Measurements from ENCODE around the gene KLHL6. TPM values are rescaled to one million over a fixed set of nuclear protein-coding genes. Genes with fewer than 3 reads are reported as not detected.
"Not testable (repeated sequence)": the region's sequence is repeated elsewhere in the genome, so short reads cannot be mapped to it uniquely, and the experiment has no call there.

KLHL6 gene
- total RNA-seq, 2 experiments from 2014 or later = 27.4 to 27.8 TPM

- no peak overlapping the region for H3K27ac Mint-ChIP-seq
- H3K4me1 Mint-ChIP-seq (ENCODE audit: low read depth) = peaks cover 3% of the 10 kb centered on the region
- ChIA-PET POLR2A (no interaction called here), CTCF (interaction anchor here (1.2 to 2.4 kb wide), 3 partner anchors 9 to 113 kb away, joined by 4 to 6 read pairs (median 5); no protein-coding TSS in a partner anchor)
- H3K4me3 Mint-ChIP-seq = no peak overlapping the region
- no peaks in the 10 kb centered on the region for H3K9me3 Mint-ChIP-seq (ENCODE audit: insufficient read depth)
- ATAC-seq (no peak), DNase-seq (no peak)
- peaks cover 3% of the 10 kb centered on the region for H3K27me3 Mint-ChIP-seq (ENCODE audit: low read depth)
- H3K36me3 Mint-ChIP-seq (ENCODE audit: low read depth) = no peaks in the 10 kb centered on the region
Measured at GRCh38 chr3:183477801-183478456, 77.6 kb downstream of the KLHL6 start.

GRCh38 chr3:183475764-183476162, 79.7 kb downstream of the KLHL6 start:
- H3K27ac Mint-ChIP-seq; H3K4me1 Mint-ChIP-seq (ENCODE audit: low read depth); POLR2A ChIA-PET; H3K4me3 Mint-ChIP-seq; DNase-seq; H3K27me3 Mint-ChIP-seq (ENCODE audit: low read depth); H3K36me3 Mint-ChIP-seq (ENCODE audit: low read depth); ATAC-seq; H3K9me3 Mint-ChIP-seq (ENCODE audit: insufficient read depth): not testable (repeated sequence)
- CTCF ChIA-PET = interaction anchor here (1.0 to 4.3 kb wide), 4 partner anchors 10 to 291 kb away, joined by 3 to 23 read pairs (median 4); no protein-coding TSS in a partner anchor

- H3K27me3 Mint-ChIP-seq (ENCODE audit: low read depth) = peaks cover 3% of the 10 kb centered on the region
- peaks cover under 1% of the 10 kb centered on the region for H3K4me1 Mint-ChIP-seq (ENCODE audit: low read depth)
- no peaks in the 10 kb centered on the region for H3K9me3 Mint-ChIP-seq (ENCODE audit: insufficient read depth)
- ATAC-seq (no peak), DNase-seq (no peak)
- ChIA-PET CTCF (interaction anchor here (1.0 to 4.3 kb wide), 5 partner anchors 10 to 291 kb away, joined by 3 to 23 read pairs (median 4); no protein-coding TSS in a partner anchor), POLR2A (no interaction called here)
- no peaks in the 10 kb centered on the region for H3K36me3 Mint-ChIP-seq (ENCODE audit: low read depth)
- H3K27ac Mint-ChIP-seq = no peak overlapping the region
- H3K4me3 Mint-ChIP-seq = no peak overlapping the region
Measured at GRCh38 chr3:183475016-183475763, 80.3 kb downstream of the KLHL6 start.

- Mint-ChIP-seq H3K27me3 (ENCODE audit: low read depth) (peaks cover 3% of the 10 kb centered on the region), H3K4me3 (no peak overlapping the region), H3K27ac (no peak overlapping the region), H3K9me3 (ENCODE audit: insufficient read depth) (no peaks in the 10 kb centered on the region), H3K4me1 (ENCODE audit: low read depth) (peaks cover 8% of the 10 kb centered on the region), H3K36me3 (ENCODE audit: low read depth) (no peaks in the 10 kb centered on the region)
- CTCF ChIA-PET = interaction anchor here (1.4 to 4.3 kb wide), 2 partner anchors 86 to 293 kb away, joined by 3 to 23 read pairs; no protein-coding TSS in a partner anchor
- POLR2A ChIA-PET = no interaction called here
- DNase-seq (no peak), ATAC-seq (no peak)
Measured at GRCh38 chr3:183473969-183474368, 81.5 kb downstream of the KLHL6 start.

- no peaks in the 10 kb centered on the region for H3K9me3 Mint-ChIP-seq (ENCODE audit: insufficient read depth)
- DNase-seq = no peak
- POLR2A ChIA-PET = no interaction called here
- peaks cover 17% of the 10 kb centered on the region for H3K4me1 Mint-ChIP-seq (ENCODE audit: low read depth)
- no peak overlapping the region for H3K4me3 Mint-ChIP-seq
- CTCF ChIA-PET = interaction anchor here (0.7 to 4.3 kb wide), 3 partner anchors 21 to 294 kb away, joined by 3 to 23 read pairs (median 13); no protein-coding TSS in a partner anchor
- H3K27ac Mint-ChIP-seq = no peak overlapping the region
- peaks cover 3% of the 10 kb centered on the region for H3K27me3 Mint-ChIP-seq (ENCODE audit: low read depth)
- ATAC-seq = no peak
- H3K36me3 Mint-ChIP-seq (ENCODE audit: low read depth) = no peaks in the 10 kb centered on the region
Measured at GRCh38 chr3:183472155-183472554, 83.4 kb downstream of the KLHL6 start.

- no peak for ATAC-seq
- H3K27ac Mint-ChIP-seq = no peak overlapping the region
- H3K4me1 Mint-ChIP-seq (ENCODE audit: low read depth) = peaks cover 17% of the 10 kb centered on the region
- H3K36me3 Mint-ChIP-seq (ENCODE audit: low read depth) = no peaks in the 10 kb centered on the region
- H3K4me3 Mint-ChIP-seq = no peak overlapping the region
- ChIA-PET POLR2A (interaction anchor here (0.7 to 1.1 kb wide), 4 partner anchors 87 to 229 kb away, joined by 3 to 4 read pairs (median 4); partner anchors contain the start of genes KLHL6 and YEATS2), CTCF (interaction anchor here (0.6 to 4.0 kb wide), 14 partner anchors 9 to 416 kb away, joined by 3 to 53 read pairs (median 4); partner anchors contain the start of genes KLHL24 and PARL)
- peaks cover 3% of the 10 kb centered on the region for H3K27me3 Mint-ChIP-seq (ENCODE audit: low read depth)
- no peaks in the 10 kb centered on the region for H3K9me3 Mint-ChIP-seq (ENCODE audit: insufficient read depth)
- no peak for DNase-seq
Measured at GRCh38 chr3:183468424-183468823, 87.1 kb downstream of the KLHL6 start.

GRCh38 chr3:183466575-183466974, 88.9 kb downstream of the KLHL6 start:
- no peak for DNase-seq
- Mint-ChIP-seq H3K27ac (no peak overlapping the region), H3K27me3 (ENCODE audit: low read depth) (peaks cover 5% of the 10 kb centered on the region), H3K9me3 (ENCODE audit: insufficient read depth) (no peaks in the 10 kb centered on the region), H3K4me1 (ENCODE audit: low read depth) (peaks cover 17% of the 10 kb centered on the region), H3K4me3 (no peak overlapping the region), H3K36me3 (ENCODE audit: low read depth) (no peaks in the 10 kb centered on the region)
- ATAC-seq = no peak
- ChIA-PET POLR2A (no interaction called here), CTCF (interaction anchor here (1.0 to 1.2 kb wide), 3 partner anchors 94 to 301 kb away, joined by 3 to 5 read pairs (median 4); no protein-coding TSS in a partner anchor)

GRCh38 chr3:183465710-183466109, 89.8 kb downstream of the KLHL6 start:
- POLR2A ChIA-PET; H3K9me3 Mint-ChIP-seq (ENCODE audit: insufficient read depth); CTCF ChIA-PET; DNase-seq; H3K36me3 Mint-ChIP-seq (ENCODE audit: low read depth); H3K27me3 Mint-ChIP-seq (ENCODE audit: low read depth); H3K27ac Mint-ChIP-seq; ATAC-seq; H3K4me3 Mint-ChIP-seq: not testable (repeated sequence)
- peaks cover 17% of the 10 kb centered on the region for H3K4me1 Mint-ChIP-seq (ENCODE audit: low read depth)

- POLR2A ChIA-PET = interaction anchor here (0.6 kb wide), 1 partner anchor 173 kb away, joined by 4 read pairs; no protein-coding TSS in a partner anchor
- CTCF ChIA-PET = interaction anchor here (0.7 to 1.4 kb wide), 3 partner anchors 128 to 422 kb away, joined by 3 read pairs; no protein-coding TSS in a partner anchor
Measured at GRCh38 chr3:183464480-183464879, 91.0 kb downstream of the KLHL6 start.

GRCh38 chr3:183460081-183461055, 95.1 kb downstream of the KLHL6 start:
- ATAC-seq (no peak), DNase-seq (no peak)
- ChIA-PET POLR2A (no interaction called here), CTCF (interaction anchor here (1.6 kb wide), 1 partner anchor 342 kb away, joined by 3 read pairs; no protein-coding TSS in a partner anchor)
- Mint-ChIP-seq H3K27me3 (ENCODE audit: low read depth) (peaks cover 5% of the 10 kb centered on the region), H3K4me1 (ENCODE audit: low read depth) (no peaks in the 10 kb centered on the region), H3K27ac (no peak overlapping the region), H3K9me3 (ENCODE audit: insufficient read depth) (no peaks in the 10 kb centered on the region), H3K4me3 (no peak overlapping the region), H3K36me3 (ENCODE audit: low read depth) (no peaks in the 10 kb centered on the region)

More at GRCh38 chr3:183464480-183464879, 91.0 kb downstream of the KLHL6 start:
- DNase-seq (no peak), ATAC-seq (no peak)
- no peaks in the 10 kb centered on the region for H3K36me3 Mint-ChIP-seq (ENCODE audit: low read depth)
- no peak overlapping the region for H3K27ac Mint-ChIP-seq
- H3K27me3 Mint-ChIP-seq (ENCODE audit: low read depth) = peaks cover 5% of the 10 kb centered on the region
- H3K4me1 Mint-ChIP-seq (ENCODE audit: low read depth) = peaks cover 14% of the 10 kb centered on the region
- no peak overlapping the region for H3K4me3 Mint-ChIP-seq
- no peaks in the 10 kb centered on the region for H3K9me3 Mint-ChIP-seq (ENCODE audit: insufficient read depth)

GRCh38 chr3:183455089-183455488, 100.4 kb downstream of the KLHL6 start:
- ChIA-PET CTCF (no interaction called here), POLR2A (no interaction called here)
- H3K4me1 Mint-ChIP-seq (ENCODE audit: low read depth) = no peaks in the 10 kb centered on the region
- no peak overlapping the region for H3K4me3 Mint-ChIP-seq
- H3K36me3 Mint-ChIP-seq (ENCODE audit: low read depth) = no peaks in the 10 kb centered on the region
- DNase-seq (no peak), ATAC-seq (no peak)
- no peaks in the 10 kb centered on the region for H3K9me3 Mint-ChIP-seq (ENCODE audit: insufficient read depth)
- no peaks in the 10 kb centered on the region for H3K27me3 Mint-ChIP-seq (ENCODE audit: low read depth)
- H3K27ac Mint-ChIP-seq = no peak overlapping the region
